ENCODE measurements around the gene FYTTD1.
A peak's percentile ranks its signal among the peaks of the same experiment; 100 is the strongest.

FYTTD1 gene

DNA sequence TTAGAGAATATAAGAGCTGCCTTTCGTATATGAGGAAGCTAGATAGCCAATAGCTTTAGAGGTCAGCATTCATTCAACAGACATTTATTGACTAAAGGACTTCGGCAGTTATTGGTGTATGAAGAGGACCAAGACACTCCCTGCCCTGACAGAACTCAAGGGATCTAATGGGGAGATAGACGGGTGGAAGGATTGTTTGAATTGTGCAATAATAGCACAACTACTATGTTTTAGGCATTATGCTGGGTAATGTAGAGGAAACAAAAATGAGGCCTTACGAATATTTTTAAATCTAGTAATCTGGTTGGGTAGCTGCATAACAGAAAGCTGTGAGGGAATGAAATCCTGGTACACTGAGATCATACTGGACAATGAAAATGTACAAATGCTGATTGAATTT lies 46.4 kb downstream of the FYTTD1 start:
- TF ChIP-seq, protein P1, sequence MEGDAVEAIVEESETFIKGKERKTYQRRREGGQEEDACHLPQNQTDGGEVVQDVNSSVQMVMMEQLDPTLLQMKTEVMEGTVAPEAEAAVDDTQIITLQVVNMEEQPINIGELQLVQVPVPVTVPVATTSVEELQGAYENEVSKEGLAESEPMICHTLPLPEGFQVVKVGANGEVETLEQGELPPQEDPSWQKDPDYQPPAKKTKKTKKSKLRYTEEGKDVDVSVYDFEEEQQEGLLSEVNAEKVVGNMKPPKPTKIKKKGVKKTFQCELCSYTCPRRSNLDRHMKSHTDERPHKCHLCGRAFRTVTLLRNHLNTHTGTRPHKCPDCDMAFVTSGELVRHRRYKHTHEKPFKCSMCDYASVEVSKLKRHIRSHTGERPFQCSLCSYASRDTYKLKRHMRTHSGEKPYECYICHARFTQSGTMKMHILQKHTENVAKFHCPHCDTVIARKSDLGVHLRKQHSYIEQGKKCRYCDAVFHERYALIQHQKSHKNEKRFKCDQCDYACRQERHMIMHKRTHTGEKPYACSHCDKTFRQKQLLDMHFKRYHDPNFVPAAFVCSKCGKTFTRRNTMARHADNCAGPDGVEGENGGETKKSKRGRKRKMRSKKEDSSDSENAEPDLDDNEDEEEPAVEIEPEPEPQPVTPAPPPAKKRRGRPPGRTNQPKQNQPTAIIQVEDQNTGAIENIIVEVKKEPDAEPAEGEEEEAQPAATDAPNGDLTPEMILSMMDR (IDR thresholded peaks at IDR 0.05; ENCODE audit: low read depth, low read length, missing control alignments) = no peak
- no peak for DNase-seq (ENCODE audit: low read depth)
- H3K4me3 ChIP-seq (ENCODE audit: low read depth, low read length) = no peak overlapping the region
- in situ Hi-C loops (cut with HindIII; ENCODE audit: low sequenced_read_pairs) = no loop called here

DNA sequence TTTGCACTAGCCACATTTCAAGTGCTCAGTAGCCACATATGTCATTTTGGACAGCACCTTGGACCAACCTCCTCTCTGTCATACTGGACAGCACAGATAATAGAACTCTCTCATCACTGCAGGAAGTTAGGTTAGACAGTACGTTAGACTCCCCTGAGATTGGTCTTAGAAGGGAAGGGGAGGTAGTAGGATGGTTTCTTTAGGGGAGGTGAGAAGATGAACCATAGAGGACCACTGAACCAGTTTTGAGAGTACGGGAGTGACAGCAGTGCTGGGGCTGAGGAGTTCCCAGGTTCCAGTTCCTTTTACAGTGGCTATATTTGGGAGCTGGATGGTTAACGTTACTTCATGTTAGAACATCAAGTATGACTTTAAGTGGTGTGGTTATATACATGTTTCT lies 49.2 kb downstream of the FYTTD1 start:
- TF ChIP-seq, protein P1 (IDR thresholded peaks at IDR 0.05; ENCODE audit: low read depth, low read length, missing control alignments) = no peak
- in situ Hi-C loops (cut with HindIII; ENCODE audit: low sequenced_read_pairs) = no loop called here
- DNase-seq (ENCODE audit: low read depth) = no peak
- H3K4me3 ChIP-seq (ENCODE audit: low read depth, low read length) = no peak overlapping the region

DNA sequence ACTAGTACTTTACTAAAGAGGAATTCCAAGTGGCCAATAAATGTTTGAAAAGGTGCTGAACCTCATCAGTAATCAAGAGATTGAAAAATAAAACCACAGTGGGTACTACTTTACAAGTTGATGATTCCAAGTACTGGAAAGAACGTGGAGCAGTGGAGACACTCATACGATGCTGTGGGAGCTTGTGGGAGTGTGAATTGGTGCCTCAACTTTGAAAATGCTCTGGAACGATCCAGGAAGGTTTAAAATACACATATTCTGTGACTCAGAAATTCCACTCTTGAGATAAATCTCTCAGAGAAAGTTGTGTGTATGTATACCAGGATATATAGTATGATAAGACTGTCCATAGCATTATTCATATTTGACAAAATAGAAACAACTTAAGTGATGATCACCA lies 50.7 kb downstream of the FYTTD1 start:
- H3K4me3 ChIP-seq (ENCODE audit: low read depth, low read length) = no peak overlapping the region
- TF ChIP-seq, protein P1 (IDR thresholded peaks at IDR 0.05; ENCODE audit: low read depth, low read length, missing control alignments) = no peak
- in situ Hi-C loops (cut with HindIII; ENCODE audit: low sequenced_read_pairs) = no loop called here
- DNase-seq (ENCODE audit: low read depth) = no peak

DNA sequence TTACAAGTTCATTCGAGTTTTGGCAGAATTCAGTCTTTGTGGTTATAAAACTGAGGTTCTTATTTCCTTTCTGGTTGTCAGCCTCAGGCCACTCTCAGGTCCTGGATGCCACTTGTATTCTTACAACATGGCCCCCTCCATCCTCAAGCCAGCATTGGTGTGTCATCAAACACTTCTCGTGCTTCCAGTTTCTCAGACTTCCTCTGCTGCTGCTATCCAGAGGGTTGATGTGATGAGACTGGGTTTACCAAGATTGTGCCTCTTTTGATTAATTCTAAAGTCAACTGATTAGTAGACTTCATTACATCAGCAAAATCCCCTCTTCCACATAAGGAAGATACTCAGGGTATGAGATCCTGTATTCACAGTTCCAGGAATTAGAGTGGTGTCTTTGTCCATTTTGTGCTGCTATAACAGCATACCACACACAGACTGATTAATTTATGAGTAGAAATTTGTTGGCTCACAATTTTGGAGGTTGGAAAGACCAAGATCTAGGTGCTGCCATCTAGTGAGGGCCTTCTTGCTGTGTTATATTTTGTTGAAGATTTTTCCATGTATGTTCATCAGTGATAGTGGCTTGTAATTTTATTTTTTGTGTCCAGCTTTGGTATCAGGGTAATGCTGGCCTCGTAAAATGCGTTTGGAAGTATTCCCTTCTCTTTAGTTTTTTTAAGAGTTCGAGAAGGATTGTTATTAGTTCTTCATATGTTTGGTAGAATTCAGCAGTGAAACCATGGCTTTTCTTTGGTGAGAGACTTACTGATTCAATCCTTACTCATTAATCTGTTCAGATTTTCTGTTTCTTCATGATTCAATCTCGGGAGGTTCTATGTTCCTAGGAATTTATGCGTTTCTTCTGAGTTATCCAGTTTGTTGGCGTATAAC lies 52.5 kb downstream of the FYTTD1 start:
- H3K4me3 ChIP-seq (ENCODE audit: low read depth, low read length) = no peak overlapping the region
- TF ChIP-seq, protein P1 (IDR thresholded peaks at IDR 0.05; ENCODE audit: low read depth, low read length, missing control alignments) = peak; percentile 50
- no peak for DNase-seq (ENCODE audit: low read depth)
- in situ Hi-C loops (cut with HindIII; ENCODE audit: low sequenced_read_pairs) = no loop called here

DNA sequence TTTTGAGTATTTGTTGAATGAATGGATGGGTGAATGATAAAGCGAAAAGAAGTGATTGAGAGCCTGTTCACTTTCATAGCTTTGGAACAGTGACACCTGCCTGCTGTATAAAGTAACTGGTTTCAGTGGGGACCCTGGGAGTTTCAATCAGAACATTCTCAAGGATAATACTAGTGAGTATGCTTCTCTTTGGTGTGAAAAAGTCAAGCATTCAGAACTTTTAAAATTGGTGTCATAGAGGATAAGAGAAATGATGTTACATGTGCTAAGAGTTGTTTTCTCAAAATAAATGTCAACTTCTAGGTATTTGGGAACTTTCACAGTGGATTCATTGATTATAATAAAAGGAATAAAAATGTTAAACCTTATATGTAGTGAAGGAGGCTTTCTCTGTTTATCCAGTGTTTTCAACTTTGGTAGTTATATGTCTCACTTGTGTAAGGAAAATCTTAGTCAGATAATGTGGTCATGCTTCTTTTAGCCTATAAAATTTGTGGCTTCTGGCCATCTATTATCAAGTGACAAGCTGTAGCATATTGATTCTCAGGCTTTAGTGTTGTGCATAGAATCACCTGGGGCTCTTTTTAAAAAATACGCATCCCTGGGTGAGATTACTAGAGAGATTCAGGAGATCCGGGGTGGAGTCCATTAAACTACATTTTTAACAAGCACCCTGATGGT lies 53.2 kb downstream of the FYTTD1 start:
- H3K4me3 ChIP-seq (ENCODE audit: low read depth, low read length) = no peak overlapping the region
- TF ChIP-seq, protein P1 (IDR thresholded peaks at IDR 0.05; ENCODE audit: low read depth, low read length, missing control alignments) = peak; percentile 11
- in situ Hi-C loops (cut with HindIII; ENCODE audit: low sequenced_read_pairs) = no loop called here
- no peak for DNase-seq (ENCODE audit: low read depth)

DNA sequence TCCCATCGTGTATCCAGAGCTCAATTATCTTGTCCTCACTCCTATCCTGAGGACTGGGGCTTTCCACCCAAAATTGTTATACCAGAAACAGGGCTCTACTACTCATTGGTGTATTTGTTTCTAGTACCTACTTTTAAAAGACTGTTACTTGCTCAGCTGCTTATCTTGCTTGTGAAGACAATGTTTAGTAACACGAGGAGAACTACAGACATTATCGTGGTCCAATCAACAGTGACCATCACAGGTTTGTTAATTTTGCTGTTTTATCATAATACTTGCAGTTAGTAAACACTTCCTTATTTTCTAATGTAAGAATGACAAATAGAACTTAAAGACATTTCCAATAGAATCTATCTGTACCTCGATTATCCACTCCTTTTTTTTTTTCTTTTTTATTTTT lies 54.8 kb downstream of the FYTTD1 start:
- no peak for DNase-seq (ENCODE audit: low read depth)
- in situ Hi-C loops (cut with HindIII; ENCODE audit: low sequenced_read_pairs) = no loop called here
- TF ChIP-seq, protein P1 (IDR thresholded peaks at IDR 0.05; ENCODE audit: low read depth, low read length, missing control alignments) = no peak
- H3K4me3 ChIP-seq (ENCODE audit: low read depth, low read length) = no peak overlapping the region
